Vagina (tissue), 2 donors: Measurements from ENCODE around the gene PCYOX1L.

Experiments
- POLR2A ChIP-seq, 2 donors: fragments of 450-650 bp; IDR thresholded peaks; one replicate each; pipeline ENCODE4 v1.6.1; 2017; ENCODE audit warnings: antibody characterized with exemption in 2 of 2, mild to moderate bottlenecking in 2 of 2, moderate library complexity in 2 of 2
- POLR2AphosphoS5 ChIP-seq, 2 donors: sonication (generic); formaldehyde crosslinking; IDR thresholded peaks; one replicate each; pipeline ENCODE4 v1.9.0; 2017; ENCODE audit warnings: antibody characterized with exemption in 2 of 2, mild to moderate bottlenecking in 2 of 2, low read depth in 1 of 2; ENCODE audit not compliant: insufficient read depth in 1 of 2
- TF ChIP-seq, protein P1 (sequence below), 3 experiments: fragments of 450-650 bp in 2 of 3; fragments of 200-600 bp in 1 of 3; sonication (generic) in 1 of 3; IDR thresholded peaks; one replicate each; pipeline ENCODE4 v1.5.1; 2017 to 2019; ENCODE audit warnings: antibody characterized with exemption in 3 of 3, mild to moderate bottlenecking in 2 of 3, moderate library complexity in 2 of 3

DNA sequence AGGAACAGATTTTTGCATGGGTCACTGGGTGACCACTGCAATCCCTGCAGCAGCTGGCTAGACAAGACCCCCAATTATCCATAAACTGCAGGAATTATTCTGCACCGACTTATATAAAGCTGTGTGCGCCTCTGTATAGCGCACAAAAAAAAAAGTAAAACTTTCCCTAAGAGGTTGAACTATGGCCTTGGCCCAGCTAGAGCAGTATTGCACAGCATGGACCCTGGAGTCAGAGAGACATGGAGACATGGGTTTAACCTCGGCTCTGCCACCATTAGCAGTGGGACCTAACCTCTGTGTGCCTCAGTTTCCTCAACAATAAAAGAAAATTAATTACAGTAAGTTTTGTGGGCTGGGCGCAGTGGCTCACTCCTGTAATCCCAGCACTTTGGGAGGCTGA is 29.7 kb upstream of the PCYOX1L start:
- TF ChIP-seq POLR2A (IDR thresholded peaks at IDR 0.05) (no peak), POLR2AphosphoS5 (IDR thresholded peaks at IDR 0.05; ENCODE audit: insufficient read depth in 1 of 2, low read depth in 1 of 2) (no peak)
- TF ChIP-seq, protein P1, sequence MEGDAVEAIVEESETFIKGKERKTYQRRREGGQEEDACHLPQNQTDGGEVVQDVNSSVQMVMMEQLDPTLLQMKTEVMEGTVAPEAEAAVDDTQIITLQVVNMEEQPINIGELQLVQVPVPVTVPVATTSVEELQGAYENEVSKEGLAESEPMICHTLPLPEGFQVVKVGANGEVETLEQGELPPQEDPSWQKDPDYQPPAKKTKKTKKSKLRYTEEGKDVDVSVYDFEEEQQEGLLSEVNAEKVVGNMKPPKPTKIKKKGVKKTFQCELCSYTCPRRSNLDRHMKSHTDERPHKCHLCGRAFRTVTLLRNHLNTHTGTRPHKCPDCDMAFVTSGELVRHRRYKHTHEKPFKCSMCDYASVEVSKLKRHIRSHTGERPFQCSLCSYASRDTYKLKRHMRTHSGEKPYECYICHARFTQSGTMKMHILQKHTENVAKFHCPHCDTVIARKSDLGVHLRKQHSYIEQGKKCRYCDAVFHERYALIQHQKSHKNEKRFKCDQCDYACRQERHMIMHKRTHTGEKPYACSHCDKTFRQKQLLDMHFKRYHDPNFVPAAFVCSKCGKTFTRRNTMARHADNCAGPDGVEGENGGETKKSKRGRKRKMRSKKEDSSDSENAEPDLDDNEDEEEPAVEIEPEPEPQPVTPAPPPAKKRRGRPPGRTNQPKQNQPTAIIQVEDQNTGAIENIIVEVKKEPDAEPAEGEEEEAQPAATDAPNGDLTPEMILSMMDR (IDR thresholded peaks at IDR 0.05) = no peak
